WERI-Rb-1 (cell line): ENCODE measurements around the gene LIX1L.

Experiments used
- DNase-seq: peaks from one replicate; pipeline ENCODE4 v3.0.0-alpha.2; 2020
- H3K27ac ChIP-seq: fragments of 250-450 bp; sonication (Bioruptor Pico); 2 replicates; pipeline ENCODE4 v1.5.1; 2020; ENCODE audit warnings: mild to moderate bottlenecking, moderate library complexity
- H3K27me3 ChIP-seq: fragments of 250-450 bp; sonication (Bioruptor Pico); 2 replicates; pipeline ENCODE4 v1.5.1; 2021; ENCODE audit warnings: mild to moderate bottlenecking, low read depth, moderate library complexity; ENCODE audit not compliant: insufficient read depth, severe bottlenecking
- H3K36me3 ChIP-seq: fragments of 250-450 bp; sonication (Bioruptor Pico); 2 replicates; pipeline ENCODE4 v1.5.1; 2020; ENCODE audit warnings: mild to moderate bottlenecking, moderate library complexity
- H3K4me3 ChIP-seq: 2 replicates; pipeline ENCODE4 v1.5.1; 2011; ENCODE audit warnings: low read depth, mild to moderate bottlenecking, control low read depth, low read length
- H3K9me3 ChIP-seq: fragments of 250-450 bp; sonication (Bioruptor Pico); 2 replicates; pipeline ENCODE4 v1.5.1; 2021; ENCODE audit warnings: mild to moderate bottlenecking, moderate library complexity; ENCODE audit not compliant: severe bottlenecking
- TF ChIP-seq, protein P1 (sequence below): IDR thresholded peaks from 2 replicates; pipeline ENCODE4 v1.5.1; 2011; ENCODE audit warnings: low read depth, mild to moderate bottlenecking, control low read depth, inconsistent platforms, low read length

LIX1L gene

DNA sequence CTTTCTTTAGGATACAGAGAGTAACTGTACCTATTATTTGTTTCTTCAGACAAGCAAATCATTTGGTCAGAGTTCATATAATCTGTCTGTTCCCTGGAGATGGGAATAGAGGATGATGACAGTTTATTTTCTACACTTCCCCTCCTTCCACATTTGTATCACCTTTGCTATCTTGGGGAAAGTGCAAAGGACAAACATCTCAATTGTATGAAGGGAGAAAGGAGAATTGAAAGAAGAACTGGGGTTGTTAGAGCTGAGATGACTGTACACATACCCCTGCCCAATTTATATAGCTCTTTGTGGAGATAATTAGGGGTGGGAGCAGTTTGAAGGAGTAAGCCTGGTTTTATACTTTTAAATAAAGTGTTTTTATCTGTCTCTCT lies 20.6 kb upstream of the LIX1L start:
- TF ChIP-seq, protein P1, sequence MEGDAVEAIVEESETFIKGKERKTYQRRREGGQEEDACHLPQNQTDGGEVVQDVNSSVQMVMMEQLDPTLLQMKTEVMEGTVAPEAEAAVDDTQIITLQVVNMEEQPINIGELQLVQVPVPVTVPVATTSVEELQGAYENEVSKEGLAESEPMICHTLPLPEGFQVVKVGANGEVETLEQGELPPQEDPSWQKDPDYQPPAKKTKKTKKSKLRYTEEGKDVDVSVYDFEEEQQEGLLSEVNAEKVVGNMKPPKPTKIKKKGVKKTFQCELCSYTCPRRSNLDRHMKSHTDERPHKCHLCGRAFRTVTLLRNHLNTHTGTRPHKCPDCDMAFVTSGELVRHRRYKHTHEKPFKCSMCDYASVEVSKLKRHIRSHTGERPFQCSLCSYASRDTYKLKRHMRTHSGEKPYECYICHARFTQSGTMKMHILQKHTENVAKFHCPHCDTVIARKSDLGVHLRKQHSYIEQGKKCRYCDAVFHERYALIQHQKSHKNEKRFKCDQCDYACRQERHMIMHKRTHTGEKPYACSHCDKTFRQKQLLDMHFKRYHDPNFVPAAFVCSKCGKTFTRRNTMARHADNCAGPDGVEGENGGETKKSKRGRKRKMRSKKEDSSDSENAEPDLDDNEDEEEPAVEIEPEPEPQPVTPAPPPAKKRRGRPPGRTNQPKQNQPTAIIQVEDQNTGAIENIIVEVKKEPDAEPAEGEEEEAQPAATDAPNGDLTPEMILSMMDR, result no peak
- H3K27me3 ChIP-seq, result no peaks in the 10 kb centered on the region
- H3K9me3 ChIP-seq, result no peaks in the 10 kb centered on the region
- H3K4me3 ChIP-seq, result no peak overlapping the region
- no peak for DNase-seq
- H3K36me3 ChIP-seq, result no peaks in the 10 kb centered on the region
- H3K27ac ChIP-seq, result peak overlapping the region; percentile 57

DNA sequence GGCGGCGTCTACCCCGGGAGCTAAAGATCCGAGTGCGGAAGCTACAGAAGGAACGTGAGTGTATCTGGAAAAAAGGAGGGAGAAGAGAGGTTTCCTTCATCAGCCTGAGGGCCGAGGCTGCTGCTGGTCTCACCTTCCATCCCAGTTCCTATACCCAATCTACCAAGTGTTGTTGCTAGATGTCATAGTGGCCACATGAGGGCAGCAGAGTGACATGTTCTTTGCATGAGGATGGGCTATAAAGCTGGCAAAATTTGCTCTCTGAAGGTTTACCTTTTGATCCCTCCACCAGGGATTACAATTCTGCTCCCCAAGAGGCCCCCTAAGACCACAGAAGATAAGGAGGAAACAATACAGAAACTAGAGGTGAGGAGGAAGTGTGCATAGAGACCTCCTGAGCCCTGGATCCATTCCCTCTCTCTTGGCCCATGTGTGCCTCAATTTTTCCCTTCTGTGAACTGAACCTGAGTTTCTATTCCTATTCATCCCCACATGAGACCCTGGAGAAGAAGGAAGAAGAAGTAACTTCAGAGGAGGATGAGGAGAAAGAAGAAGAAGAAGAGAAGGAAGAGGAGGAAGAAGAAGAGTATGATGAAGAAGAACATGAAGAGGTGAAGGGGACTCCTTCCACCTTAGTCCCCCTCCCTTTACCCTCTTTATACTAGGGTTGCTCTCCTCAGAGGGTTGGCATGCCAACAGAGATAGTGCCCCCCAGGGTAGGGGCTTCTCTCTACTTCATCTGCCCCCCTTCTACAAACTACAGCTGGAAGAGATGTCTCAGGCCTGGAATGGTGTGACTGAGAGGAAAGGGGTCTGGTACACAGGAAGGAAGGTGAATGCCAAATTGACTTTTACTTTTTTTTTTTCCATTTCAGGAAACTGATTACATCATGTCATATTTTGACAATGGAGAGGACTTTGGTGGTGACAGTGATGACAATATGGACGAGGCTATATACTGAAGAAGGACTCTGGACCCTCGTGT lies 20.0 kb upstream of the LIX1L start:
- TF ChIP-seq, protein P1, result peak; percentile 97
- H3K36me3 ChIP-seq, result no peaks in the 10 kb centered on the region
- H3K4me3 ChIP-seq, result no peak overlapping the region
- H3K9me3 ChIP-seq, result no peaks in the 10 kb centered on the region
- no peaks in the 10 kb centered on the region for H3K27me3 ChIP-seq
- DNase-seq, result peak; percentile 87
- H3K27ac ChIP-seq, result peak overlapping the region; percentile 21

- TF ChIP-seq, protein P1, result no peak
- no peak for DNase-seq
- H3K27me3 ChIP-seq, result no peaks in the 10 kb centered on the region
- no peaks in the 10 kb centered on the region for H3K9me3 ChIP-seq
- peak overlapping the region; percentile 4; the same call in 1 of the 2 replicates for H3K27ac ChIP-seq
- H3K36me3 ChIP-seq, result no peaks in the 10 kb centered on the region
- H3K4me3 ChIP-seq, result no peak overlapping the region
Observed at GRCh38 chr1:145977016-145977415, 19.2 kb upstream of the LIX1L start.

- H3K36me3 ChIP-seq, result no peaks in the 10 kb centered on the region
- H3K4me3 ChIP-seq, result no peak overlapping the region
- H3K27me3 ChIP-seq, result no peaks in the 10 kb centered on the region
- TF ChIP-seq, protein P1, result no peak
- H3K9me3 ChIP-seq, result no peaks in the 10 kb centered on the region
- no peak for DNase-seq
- H3K27ac ChIP-seq, result no peak overlapping the region
Observed at GRCh38 chr1:145975216-145975615, 17.4 kb upstream of the LIX1L start.

DNA sequence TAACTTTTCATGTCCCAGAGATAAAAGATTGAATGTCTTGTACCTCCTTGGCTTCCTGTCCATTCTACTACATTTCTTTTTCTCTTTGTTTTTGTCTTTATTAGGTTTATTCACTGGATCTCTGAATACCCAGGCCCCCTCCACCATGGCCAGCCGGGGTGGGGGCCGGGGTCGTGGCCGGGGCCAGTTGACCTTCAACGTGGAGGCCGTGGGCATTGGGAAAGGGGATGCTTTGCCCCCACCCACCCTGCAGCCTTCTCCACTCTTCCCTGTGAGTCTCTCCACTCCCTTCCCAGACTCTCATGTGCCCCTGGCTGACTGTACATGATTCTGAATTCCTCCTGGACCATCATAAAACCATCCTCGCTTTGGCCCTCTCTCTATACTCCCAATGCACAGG lies 16.9 kb upstream of the LIX1L start:
- TF ChIP-seq, protein P1, result no peak
- H3K4me3 ChIP-seq, result no peak overlapping the region
- no peak overlapping the region for H3K27ac ChIP-seq
- no peak for DNase-seq
- no peaks in the 10 kb centered on the region for H3K27me3 ChIP-seq
- no peaks in the 10 kb centered on the region for H3K36me3 ChIP-seq
- no peaks in the 10 kb centered on the region for H3K9me3 ChIP-seq
